IPS DF 19.7 (cell line): ENCODE measurements around the gene EGFL7.

ENCODE experiments used
- DNase-seq: peaks from one replicate; pipeline ENCODE4 v3.0.0-alpha.2; 2013; ENCODE audit warnings: low read depth, low spot score

EGFL7 gene

DNA sequence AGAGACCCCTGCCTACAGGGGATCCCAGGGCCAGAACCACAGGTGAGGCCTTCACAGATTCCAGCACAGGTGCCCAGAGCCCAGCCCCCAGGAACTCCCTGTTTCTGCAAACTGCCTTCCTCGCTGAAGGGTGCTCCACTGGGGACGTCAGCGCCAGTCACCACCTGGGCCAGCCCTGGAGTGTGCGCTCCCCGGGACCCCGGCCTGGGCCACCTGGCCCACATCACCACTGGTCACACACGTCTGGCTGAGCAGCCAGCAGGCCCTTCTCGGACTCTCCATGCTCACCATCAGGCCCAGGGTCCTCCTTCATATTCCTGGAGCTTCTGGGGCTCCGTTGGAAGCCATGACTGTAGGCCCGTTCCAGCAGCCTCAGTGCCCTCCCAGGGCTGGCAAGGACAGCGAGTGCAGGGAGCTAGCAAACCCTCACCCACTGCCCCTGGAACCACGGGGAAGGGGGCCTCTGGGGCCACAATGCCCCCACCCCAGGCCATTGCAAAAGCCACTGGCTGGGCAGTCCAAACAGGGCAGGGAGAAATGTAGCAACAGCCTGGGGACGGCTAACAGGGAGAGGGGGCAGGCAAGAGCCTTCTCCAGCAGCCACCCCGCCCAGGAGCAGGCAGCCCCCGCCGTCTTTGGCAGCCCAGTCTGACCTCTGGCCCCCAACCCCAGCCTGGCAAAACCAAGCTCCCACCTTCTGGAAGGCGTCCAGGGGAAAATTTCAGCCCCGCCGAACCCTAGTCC, 23.2 kb downstream of the EGFL7 start:
- no peak for DNase-seq

DNA sequence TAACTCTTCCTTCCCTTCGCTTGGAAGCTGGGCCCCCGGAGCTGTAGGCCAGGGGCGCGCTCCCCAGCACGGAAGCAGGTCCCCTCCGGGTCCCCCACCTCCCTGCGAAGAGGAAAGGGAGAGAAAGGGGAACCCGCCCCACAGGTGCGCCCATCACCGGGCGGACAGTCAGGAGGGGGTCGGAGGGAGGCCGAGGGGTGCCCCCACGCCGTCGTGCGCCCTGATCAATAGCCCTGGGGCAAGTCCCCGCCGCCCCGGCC, 23.7 kb downstream of the EGFL7 start:
- DNase-seq = no peak

DNA sequence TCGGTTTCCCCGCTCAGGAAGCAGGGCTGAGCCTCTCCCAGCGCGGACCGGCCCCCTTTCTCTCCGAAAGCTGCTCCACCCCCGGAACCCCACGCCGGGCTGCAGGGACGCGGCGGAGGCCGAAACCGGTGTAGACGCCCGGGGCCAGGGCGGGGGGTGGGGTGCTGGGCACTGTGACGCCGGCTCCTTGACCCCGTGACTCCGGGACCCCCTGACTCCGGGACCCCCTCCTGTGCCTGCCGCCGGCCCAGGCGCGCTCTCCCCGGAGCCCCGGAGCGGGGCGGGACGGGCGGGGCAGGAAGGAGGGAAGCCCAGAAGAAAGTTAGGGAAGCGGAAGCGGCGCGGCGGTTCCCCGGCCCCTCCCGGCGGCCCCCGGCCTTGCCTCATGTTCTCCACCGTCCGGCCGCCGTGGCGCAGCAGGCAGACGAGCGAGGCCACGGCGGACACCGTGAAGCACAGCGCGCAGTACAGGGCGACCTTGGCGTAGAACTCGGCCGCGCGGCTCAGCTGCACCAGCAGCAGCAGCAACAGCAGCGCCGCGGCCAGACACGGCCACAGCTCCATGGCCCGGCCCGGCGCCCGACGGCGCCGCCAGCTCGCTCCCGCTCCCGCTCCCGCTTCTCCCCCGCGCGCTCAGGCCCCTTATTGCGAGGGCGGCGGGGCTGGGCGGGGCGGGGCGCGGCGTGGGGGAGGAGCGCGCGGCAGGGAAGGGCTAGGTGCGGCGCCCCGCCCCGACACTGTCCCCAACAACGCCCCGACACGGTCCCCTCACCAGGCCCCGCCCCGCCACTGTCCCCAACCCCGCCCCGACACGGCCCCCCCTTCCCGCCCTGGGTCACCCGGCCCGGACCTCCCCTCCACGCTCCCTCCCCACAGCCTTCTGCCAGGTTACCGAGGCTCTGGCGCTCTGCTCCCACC, 24.3 kb downstream of the EGFL7 start, which contains the start of gene AGPAT2:
AGPAT2 (minus strand) TSS at position 664 of the 918 bp plus-strand sequence; CDS start at position 564, 100 bp downstream.
- DNase-seq = no peak

DNA sequence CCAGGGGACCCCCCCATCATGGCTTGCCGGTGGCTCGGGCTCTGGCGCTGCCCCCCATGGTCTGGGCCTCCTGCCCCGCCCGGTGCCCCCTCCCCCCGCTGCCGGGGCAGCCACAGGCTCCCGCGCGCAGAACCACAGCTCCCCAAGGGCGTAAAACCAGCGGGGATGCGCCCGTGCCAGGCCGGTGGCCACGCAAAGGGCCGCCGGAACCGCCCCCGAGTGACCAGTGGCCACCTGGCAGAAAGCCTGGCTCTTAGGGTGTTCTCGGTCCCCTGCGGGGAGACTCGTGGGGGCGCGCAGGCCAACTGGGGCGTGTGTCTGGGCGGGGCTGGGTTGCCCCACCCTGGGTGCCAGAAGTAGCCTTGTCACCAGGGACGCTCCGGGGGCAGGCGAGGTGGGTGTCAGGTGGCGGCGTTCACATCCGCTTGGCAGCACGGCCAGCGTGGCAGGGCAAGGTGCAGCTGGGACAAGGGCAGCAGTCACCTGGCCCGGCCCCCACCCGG, 25.1 kb downstream of the EGFL7 start:
- no peak for DNase-seq

DNA sequence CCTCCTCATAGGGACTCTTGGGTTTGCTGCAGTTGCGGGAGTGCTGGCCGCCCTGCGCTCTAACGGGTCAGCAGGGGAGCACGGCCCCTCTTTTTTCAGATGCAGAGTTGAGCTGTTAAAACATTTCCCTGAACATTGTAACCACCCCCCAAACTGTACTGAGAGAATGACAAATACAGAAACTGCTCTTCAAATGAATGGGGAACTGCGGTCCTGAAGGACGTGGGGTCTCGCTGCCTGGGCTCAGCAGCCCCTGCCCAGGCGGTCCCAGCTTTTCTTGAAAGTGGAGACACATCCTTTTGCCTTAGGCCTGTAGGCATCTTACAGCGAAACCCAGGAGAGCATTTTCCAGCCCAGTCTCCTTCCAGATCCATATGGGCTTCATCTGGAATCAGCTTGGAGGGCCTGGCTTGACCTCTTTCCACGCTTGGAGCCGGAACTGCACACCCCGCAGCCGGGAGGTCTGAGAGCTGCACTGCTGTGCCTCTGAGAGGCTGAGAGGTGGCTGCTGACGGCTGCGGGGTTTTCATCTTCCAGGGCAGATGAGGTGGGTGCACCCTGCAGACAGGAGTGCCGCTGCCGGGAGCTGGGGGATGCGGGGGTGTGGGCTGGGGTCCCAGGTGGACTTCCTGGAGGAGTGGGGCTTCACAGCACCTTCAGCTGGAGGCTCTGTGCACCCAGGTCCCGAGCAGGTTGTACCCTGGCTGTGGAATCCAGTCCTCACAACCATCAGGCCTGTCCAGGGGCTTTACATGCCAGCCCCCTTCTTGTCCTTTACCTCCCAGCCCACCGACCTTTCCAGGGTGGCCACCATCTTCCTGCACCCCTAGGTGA, 25.8 kb downstream of the EGFL7 start:
- DNase-seq = no peak

DNA sequence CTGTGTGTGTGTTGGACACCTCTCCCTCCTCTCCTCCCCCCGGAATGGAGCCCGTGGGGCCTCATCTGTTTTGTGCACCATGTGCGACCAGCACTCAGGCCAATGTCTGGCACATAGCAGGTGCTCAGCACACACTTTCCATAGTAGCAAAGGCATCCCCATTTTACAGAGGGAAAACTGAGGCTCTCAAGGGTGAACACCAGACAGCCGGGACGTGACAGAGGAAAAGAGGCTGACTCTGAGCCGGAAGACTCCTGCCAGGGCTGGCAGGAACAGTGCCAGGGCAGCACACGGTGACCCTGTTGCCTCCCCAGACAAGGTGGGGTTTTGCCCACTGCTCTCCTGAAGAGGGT, 26.4 kb downstream of the EGFL7 start:
- no peak for DNase-seq

DNA sequence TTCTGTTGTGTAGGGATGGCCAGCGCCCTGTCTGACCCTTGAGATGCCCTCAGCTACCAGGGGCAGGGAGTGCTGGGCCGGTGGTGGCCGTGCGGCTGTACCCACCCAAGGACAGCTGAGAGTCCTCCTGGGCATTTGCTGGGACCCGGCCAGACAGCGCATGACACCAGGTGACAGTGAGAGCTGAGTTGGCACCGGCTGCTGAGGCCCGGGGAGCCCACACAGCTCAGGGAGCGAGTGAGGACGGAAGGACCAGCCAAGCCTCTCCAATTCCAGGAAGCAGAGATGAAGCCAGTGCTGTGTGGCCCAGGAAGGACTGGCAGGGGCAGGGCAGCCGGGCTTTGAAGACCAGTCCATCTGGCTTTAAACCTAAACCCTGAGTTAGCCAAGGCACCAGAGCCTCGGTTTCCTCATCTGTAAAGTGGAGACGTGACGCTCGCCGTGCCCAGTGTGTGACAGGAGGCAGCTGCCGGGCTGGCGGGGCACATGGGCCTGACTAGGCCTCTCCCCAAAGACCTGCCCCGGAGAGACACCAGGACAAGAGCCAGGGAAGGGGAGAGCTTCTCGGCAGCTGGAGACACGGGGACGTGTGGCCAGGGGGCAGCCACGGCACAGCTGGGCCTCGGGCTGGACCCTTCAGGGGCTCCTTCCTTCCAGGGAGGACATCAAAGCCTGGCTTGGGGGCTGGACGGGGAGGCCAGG, 27.5 kb downstream of the EGFL7 start:
- DNase-seq = no peak

DNA sequence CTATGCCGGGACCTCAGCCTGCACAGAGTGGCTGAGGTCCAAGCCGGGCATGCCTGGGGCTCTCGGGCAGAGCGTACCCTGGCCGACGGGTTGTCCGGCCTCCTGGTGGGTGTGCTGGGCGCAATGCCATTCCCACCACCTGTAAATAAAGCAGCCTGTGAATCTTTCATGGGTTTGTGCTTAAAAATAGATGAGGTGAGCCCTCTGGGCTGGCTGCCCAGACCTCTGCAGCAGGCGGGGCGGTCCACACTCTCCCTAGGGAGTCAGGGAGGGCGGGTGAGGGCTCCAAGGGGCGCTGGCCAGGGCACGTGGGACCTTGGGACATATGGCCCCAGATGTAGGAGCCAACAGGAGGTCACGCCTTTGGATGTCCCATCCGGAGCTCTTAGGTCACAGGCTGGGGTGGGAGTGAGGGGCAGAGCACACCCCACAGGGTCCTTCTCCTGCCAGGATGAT, 28.1 kb downstream of the EGFL7 start:
- no peak for DNase-seq

DNA sequence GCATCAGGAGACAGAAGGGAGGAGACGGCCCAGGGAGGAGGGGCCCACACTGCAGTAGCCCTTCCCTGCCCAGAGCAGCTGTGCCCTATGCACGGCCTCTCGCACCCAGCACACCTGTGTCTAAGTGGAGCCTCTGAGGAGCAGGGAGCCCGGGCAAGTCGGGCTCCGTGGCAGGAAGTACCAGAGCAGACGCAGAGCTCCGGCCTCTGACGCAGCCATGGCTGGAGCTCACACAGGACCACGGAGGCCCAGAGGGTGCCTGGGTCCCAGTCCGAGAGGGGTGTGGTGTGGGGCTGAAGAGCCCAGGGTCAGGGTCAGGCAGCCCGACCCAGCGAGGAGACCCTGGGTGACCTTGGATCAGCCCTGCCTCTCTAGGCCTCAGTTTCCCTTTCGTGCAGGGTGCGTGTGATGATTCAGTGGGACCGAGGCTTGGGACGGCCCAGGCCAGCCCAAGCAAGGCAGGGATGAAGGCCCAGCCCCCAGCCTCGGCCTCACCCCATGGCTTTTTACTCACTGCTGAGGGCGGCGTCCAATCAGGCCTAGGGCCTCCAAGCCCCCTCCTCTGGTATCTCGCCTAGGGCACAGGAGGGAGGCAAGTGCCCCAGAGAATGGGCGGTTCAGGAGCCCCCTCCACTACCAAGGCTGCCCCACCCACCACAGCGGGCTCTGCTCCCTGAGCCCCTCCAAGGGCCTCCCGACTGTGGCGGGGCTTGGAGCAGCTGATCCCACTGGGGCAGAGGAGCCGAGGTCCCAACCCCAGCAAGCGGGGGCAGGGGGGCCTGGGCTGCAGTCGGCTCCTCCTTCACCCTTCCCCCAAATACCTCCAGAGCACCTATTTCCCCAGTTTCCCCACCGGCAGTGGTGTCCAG, 28.8 kb downstream of the EGFL7 start:
- no peak for DNase-seq

DNA sequence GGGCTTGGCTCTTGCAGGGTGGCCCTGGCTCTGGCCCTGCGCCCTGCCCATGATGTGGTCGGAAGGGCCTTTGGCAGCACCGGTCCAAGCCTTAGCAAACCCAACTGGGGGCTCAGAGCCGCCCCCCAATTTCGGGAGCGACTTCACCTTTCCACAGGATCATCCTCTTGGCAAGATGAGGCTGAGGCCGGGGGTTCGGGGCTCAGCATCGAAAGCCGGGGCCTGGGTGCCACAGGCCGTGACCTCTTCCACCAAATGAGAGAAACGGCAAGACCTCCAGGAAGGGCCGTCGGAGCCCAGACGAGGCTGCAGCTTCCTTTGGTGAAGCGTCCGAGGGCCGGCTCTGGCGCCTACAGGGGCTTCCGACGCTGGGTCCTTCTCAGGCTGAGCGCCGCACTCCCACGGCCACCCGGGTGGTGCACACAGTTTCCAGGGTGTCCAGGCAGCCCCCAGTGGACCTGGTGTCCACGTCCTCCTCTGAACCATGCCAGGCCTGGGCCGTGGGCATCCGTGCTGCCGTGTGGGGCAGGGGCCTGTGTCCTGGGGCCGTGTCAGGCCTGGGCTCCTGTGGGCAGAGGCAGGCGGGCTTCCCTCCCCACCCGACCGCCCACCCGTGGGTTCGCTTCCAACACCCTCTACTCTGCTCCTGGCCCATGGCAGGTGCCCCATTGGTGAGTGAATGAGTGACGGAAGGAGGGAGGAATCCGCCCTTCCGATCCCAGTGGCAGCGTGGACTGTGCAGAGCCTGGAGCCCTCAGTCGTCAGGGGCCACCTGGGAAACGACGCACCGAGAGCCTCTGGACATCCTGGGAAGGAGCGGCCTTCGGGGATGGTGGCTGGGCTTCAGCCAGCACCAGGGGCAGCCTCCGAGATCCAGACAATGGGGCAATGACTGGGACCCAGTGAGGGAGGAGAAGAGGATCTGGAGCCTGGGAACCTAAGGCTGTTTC, 29.7 kb downstream of the EGFL7 start:
- no peak for DNase-seq

DNA sequence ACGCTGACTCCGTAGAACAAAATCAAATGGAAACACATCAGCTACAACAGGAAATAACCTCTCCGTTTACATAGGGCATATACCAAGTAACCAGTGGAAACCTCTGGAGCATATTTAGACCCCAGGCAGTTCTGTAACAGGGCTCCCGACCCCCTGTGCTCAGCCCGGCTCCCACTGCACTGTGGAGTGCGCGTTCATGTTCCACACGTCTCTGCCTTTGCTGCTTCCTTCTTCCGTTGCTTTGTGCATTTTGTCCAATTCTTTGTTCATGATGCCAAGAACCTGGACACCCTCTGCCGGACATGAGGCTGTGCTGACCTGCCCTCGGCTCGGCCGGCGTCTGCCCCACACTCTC, 30.4 kb downstream of the EGFL7 start:
- DNase-seq = no peak

DNA sequence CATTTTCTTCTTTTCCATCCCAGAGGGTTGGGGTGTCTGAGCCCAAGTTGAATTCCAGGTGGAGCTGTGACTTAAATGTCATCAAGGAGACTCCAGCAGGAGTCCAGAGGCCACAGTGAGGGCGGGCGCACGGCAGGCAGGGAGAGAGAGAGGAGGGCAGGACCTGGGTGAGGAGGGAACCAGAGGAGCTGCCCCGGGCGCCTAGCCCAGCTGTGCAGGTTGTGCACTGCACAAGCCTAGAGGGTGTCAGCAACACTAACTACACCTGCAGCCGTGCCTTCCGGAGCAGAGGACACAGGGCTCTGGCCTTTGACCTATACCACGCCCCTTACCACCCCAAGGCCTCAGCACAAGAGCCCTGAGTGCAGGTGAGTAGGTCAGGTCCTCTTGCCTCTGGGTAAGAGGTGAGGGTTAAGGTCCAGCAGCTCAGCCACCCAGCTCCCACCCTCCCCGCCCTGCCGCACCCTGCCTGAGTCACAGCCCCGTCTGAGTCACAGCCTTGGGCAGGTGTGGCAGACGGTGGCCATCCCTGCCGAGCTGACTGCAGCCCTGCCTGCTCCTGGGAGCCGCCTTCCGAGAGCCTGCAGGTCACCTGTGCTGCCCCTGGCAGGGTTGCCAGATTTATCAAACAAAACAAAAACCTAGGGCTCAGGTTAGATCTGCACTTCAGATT, 30.9 kb downstream of the EGFL7 start:
- no peak for DNase-seq

DNA sequence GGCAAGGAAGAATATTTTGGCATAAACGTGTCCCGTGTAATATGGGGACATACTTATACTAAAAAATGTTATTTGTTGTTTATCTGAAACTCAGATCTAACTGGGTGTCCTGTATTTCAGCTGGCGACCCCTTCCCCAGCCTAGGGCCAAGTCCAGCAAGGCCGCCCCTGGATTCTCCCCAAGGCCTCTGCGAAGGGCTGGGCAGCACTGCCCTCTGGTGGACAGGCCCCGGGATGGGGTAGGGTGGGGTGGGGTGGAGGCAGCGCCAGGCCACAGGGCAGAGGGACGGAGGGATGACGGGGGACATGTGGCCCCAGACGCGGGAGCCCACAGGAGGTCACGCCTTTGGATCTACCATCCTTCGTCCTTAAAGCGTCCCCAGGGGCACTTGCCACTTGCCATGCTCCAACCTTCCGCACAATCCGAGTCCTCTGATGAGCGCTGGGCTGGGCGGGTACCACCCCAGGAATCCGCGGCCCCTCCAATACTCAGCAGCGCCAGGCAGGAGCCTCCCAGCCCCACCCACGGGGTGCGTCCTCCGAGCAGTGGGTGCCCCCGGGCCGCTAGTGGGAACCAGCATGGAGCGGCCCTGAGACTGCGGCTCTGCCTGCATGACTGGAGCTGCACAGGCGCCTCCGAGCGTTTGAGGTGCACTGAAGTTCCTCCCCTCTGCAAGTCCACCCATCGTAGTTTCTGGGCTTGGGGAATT, 31.6 kb downstream of the EGFL7 start:
- peak; percentile 28 for DNase-seq

DNA sequence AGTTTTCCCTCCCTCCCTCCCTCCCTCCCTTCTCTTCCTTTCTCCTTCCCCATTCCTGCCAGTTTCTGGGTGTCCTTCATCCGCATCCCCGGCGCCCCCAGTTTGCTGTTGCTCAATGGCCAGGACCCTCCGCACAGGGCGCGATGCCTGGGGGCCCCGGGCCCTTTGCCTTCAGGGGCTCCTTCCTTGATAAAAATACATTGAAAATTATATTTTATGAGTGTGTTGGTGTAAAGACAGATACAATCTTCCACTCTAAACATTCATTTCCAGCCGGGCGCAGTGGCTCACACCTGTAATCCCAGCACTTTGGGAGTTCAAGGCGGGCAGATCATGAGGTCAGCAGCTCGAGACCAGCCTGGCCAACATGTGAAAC, 32.1 kb downstream of the EGFL7 start:
- no peak for DNase-seq

DNA sequence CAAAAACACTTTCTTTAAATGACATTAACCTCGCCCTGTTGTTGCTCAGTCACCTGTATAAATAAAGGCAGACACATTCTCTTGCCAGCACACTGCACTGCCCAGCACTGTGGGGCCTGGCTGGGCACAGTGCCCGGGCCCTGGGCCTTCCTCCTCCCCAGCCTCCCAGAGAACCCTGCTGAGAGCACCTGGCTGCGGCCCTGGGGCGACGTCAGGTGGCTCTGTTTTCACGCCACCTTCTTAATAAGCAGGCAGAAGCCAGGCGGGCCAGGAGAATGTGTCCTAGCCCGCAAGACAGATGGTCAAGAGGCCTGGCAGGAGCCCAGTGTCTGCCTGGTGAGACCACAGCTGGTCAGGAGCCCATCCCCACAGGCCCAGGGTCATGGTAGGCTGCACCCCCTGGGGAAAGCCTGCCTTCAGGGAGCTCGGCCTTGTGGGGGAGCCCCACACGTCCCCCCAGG, 32.7 kb downstream of the EGFL7 start:
- no peak for DNase-seq

DNA sequence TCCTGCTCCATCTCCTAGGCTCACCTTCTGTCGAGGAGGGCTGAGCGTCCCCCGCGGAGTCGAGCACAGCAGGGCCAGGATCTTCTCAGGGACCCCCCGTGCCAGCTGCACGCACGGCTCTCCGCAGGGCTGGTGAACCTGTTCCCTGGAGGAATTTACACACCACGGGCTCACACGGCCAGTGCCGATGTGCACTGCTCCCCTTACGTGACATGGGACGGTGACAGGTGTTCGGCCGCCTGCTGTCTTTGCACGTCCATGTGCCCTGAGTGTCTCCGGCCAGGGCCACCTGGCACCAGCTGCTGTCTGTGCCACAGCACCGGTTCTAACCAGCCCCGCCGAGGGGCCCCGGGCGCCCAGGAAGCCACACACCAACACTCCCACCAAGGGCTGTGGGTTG, 33.2 kb downstream of the EGFL7 start:
- DNase-seq = no peak

DNA sequence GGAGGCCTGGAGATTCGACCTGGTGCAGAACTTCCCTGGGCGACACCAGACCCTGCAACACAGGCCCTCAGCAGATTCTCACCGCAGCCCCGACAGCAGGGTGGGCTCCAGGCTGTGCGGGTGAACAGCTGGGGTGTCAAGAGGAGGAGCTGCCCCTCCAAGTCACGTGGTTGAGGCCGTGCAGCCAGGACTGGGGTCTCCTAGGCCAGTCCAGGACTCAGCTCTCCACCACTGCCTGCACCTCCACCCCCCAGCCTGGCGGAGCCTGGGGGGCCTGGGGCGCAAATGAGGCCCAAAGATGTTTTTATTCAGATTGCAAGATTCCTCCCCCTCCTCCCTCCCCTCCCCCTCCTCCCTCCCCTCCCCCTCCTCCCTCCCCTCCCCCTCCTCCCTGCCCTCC, 33.8 kb downstream of the EGFL7 start:
- DNase-seq = no peak
